TTC549 (cell line): ENCODE results near the gene SLC13A3.

Experiments used
- FAIRE-seq: peaks from 2 replicates; lab custom pipeline; 2012; peaks lifted over from hg19 to GRCh38; lab: Jason Lieb, UNC

Gene SLC13A3

DNA sequence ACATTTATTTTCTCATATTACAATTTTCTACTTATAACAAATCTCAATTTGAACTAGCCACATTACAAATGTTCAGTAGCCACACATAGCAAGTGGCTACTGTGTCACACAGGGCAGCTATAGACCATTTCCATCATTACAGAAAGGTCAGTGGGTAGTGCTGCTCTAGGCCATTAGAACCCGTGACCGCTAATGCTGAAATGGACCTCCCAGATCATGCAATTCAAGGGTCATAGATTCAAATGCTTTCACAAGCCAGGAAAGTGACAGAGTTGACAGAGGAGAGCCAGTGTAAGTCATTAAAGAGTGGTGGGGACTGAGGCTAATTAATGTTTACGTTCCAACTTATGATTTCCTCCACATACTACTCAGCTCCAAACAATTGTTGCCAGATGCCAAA is 97.3 kb downstream of the SLC13A3 start:
- FAIRE-seq = no peak

DNA sequence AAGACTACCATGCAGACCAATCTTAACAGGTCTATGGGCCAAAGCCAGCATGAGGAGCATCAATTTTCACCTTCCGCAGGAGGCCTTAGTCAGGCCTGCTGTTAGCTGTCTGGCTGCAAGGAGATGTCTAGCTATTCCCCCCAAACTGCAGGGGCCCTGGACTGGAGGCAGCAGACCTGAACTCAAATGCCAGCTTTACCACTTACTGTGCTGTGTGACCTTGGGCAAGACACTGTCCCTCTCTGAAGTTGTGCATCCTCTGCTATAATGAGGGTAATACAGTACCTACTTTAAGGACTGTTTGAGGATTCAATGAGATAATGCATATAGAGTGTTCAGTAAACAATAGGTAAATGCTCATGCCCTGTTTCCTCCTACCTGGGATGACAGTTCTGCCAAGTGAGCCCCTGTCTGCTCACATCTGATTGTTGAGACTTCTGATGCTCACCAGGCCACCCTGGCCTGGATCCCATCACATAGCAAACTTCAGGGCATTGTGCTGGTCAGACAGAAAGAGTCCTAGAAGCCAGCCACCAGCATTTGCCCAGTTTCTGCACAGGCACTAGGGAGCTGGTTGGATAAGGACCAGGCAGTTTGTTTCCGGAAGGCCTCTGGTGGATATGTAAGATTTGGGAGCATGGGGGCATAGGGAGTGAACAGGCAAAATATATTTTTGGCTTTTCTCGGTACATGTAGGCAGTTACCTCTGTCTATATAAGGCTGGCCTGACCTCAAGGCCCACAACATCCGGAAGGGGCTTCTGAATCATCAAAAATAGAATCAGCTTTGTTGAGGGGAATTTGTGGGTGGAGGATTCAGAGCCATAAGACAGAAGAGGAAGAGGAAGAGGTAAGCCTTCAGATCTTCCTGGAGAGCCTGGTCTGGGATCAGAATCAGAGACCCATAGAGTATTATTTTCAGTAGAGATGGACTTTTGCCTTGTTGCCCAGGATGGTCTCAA is 98.5 kb downstream of the SLC13A3 start:
- FAIRE-seq = no peak

DNA sequence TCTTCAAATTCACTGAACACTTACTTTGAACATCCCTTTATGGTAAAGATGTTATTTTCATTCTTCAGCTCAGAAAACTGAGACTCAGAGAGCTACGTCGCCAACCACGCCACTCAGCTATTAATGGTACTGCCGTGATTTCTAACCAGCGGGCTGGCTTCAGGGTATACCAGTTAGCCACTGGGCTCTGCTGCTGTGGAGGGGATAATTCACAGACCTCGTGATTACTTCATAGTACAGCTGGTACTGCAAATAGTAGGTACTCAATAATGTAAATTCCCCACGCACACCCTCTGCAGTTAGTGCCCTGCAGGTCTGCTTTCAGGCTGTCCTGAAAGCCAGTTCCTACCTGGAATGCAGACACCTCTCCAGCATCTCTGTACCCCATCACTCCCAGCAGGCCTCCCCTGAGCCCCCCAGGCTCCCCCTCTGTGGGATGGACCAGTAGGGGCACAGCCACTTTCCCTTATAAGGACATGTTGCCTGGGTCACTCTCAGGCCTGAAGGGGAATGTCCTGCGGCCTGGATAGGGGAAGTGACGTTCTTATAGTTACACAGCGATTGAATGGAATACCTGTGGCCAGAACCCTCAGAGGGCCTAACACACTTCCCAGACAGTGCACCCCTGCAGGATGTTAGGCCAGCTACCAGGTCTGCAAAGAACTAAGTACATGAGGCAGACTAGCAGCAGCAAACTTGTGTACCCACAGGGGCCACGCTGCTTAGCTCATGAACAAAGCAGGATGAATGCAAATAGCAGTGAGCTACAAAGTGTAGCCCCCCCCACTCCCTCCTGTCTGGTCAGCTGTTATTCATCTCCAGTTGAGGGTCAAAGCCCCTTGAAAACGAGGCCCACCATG is 99.5 kb downstream of the SLC13A3 start:
- no peak for FAIRE-seq

DNA sequence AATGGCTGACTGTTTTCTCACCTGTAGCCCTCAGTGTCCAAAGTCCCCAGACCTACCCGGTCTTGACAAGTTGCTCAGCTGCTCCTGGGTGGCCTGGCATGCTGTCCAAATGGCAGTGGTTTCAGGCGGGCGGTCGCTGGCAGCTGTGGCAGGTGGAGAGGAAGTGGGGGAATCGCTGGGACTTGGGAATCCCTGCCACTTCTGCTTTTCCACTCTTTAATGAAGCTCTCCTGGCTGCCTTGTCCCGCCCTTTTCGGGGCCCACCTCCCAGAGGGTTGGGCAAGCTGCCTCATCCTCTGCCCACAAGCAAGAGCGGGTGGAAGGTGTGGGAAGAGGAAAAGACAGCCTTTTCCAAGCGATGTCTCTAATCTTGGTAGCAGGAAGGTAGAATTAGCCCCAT is 100.8 kb downstream of the SLC13A3 start, which contains the start of gene OCSTAMP:
Gene OCSTAMP, minus strand, starts transcription at position 194 of the 400 bp plus-strand sequence. Its CDS starts 94 bp downstream, at position 100.
- FAIRE-seq = no peak

DNA sequence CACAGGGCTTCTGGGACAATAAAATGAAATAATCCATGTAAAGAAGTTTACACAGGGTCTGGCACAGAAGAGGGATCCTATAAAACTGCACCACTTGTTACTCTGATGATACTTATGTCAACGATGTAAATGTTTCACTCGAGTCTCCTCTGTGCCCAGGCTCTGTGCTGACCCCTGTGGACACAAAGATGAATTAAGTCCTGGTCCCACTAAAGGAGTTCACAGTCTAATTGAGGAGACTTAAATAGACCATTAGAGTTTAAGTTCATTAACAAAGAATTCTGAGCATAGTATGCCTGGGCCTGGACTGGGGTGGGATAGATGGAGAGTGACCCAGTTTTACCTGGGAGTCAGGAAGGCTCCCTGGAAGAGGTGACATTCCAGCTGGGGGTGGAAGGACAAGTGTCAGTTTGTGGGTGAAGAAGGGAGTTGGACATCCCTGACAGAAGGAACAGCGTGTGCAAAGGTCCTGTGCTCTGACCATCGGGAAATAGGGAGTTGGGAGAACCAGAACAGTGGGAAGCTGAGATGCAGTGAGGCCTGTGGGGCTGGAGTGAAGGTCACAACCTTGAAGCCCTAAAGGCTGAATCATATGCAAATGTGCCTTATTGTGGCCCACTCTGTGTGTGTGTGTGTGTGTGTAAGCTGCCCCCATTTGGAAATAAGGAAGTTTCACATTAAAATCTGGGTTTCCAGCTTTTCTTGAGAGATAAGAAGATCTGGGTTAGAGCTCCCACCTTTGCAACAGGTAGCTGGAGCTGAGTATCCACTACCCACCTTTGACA is 101.9 kb downstream of the SLC13A3 start:
- no peak for FAIRE-seq

DNA sequence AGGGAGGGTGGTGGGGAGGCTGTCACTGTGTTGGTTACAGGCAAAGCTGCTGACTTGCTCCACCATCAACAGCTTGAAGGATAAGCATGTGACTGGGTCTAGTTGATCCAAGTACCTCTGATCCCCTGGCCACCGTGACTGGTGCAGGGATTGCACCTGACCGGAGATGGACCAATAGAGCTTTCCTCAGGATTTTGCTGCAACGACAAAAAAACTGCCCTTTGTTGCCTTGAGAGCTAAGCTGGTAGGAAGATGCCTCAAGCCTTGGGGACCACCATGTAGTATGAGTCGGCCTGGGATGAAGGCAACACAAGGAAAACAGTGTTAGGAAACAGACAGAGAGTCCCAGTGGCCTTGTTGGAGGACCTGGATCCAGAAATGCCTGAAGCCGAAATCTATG is 102.6 kb downstream of the SLC13A3 start:
- no peak for FAIRE-seq

DNA sequence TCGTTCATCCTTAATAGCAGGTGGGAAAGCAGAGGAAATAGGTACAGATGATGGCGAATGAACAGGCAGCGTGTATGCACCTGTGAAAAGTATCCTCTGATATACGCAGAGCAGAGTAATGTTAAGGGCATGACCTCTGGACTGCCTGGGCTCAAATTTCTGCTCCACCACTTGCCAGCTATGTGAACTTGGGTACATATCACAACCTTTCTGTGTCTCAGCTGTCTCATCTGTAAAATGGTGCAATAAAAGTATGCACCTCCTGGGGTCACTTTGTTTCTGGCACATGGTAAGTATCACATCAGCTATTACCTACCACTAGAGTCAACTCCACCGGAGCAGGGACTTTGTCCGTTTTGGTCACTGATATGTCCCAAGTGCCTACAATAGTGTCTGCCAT is 103.3 kb downstream of the SLC13A3 start:
- FAIRE-seq = no peak

DNA sequence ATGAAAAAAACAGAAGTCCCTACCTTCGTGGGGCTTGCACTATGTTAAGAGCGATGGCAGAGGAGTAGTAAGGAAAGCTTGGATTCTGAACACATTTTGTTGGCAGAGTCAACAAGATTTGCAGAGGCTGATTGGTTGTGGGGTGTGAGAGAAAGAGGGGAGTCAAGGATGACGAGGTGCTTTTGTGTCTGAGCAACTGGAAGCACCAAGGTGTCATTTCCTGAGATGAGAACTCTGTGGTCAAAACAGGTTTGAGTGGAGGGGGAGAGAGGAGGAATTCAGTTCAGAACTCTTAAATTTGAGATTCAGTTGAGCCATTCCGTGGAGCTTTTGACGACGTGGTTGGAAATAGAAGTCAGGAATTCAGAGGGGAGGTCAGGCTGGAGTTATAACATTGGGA is 104.3 kb downstream of the SLC13A3 start:
- FAIRE-seq = no peak

DNA sequence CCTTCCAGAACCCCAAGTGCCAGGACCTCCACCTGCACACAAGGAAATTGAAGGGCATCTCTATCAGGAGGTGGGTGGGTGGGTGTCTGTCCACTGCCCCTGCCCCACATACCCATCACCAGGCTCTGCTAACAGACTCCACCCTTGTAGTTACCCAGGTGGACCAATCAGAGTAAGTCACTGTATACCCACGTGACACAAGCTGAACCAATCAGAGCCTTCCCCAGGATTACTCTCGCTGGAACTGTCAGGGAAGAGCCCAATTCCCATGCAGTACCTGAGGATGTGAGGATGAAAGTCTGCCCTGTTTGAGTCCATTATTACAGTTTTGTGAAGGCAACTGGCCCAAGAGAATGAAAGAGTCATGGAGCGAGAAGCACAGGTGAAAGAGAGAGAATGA is 105.0 kb downstream of the SLC13A3 start:
- FAIRE-seq = no peak

DNA sequence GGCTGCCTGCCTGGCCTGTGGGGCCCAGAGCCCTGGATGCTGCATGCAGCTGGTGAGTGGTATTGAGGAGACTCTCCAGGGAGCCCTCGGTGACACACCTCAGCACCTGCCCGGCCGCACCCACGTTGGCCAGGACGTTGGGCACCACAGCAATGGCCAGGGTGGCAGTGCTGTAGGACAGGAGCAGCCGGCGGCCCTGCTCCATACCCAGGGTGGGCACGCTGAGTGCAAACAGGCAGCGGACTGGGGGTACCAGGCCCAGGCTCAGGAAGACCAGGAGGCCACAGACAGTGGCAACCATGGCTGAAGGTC is 105.5 kb downstream of the SLC13A3 start:
- no peak for FAIRE-seq

DNA sequence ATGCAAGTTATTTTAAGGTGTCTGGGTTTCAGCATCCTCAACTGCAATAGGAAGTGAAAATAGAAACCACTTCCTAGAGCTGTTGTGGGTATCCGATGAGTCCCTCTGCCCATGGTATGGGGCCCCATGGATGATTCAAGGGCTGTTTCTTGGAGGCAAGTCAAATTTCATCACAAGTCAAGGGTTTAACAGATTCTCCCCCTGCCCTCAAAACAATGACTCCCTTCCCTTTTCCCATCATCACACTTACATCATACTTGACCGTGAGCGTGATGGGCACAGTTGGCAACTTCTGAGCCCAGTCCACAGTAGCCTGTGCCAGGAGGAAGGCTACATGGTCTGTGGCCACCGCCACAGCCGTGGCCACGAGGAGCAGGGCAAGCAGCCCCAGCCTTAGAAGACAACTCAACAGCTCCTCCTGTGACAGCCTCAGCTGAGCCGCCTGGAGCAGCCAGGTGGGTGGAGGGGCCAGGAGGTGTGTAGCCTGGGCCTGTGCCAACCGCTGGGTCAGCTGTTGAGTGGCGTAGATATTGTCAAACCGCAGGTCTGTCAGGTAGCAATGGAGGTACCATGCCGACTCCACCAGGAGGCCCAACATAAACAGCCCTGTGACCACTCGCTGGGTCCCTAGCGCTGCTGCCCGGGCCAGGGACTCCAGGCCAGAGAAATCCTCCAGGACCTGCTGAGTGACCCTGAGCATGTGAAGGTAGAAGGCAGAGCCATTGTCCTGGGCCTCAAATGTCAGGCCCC is 106.0 kb downstream of the SLC13A3 start:
- FAIRE-seq = no peak

DNA sequence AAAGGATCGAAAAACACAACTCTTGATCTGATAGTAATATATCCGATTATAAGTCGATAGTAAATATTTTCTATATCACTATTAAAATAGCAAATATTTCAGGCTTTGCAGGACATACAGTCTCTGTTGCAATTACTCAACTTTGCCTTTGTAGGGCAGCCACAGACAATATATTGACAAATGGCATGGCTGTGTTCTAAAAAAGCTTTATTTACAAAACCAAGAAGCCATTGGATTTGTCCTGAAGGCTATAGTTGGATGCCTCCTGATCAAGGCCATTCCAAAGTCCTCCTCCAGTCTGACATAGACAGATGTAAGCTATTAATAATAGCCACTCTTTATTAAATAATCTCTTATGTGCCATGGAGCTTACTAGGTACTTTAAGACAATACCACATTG is 106.7 kb downstream of the SLC13A3 start:
- FAIRE-seq = no peak

DNA sequence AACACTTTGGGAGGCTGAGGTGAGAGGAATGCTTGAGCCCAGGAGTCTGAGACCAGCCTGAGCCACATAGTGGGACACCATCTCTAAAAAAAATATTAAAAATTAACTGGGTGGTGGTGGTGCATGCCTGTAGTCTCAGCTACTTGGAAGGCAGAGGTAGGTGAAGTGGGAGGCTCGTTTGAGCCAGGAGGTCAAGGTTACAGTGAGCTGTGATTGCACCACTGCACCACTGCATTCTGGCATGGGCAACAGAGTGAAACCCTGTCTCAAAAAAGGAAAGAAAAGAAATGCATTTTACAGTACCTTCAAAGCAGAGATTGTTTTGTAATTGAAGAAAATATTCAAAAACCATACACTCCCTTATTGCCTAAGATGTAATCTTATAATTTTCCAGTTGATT is 107.3 kb downstream of the SLC13A3 start:
- no peak for FAIRE-seq

DNA sequence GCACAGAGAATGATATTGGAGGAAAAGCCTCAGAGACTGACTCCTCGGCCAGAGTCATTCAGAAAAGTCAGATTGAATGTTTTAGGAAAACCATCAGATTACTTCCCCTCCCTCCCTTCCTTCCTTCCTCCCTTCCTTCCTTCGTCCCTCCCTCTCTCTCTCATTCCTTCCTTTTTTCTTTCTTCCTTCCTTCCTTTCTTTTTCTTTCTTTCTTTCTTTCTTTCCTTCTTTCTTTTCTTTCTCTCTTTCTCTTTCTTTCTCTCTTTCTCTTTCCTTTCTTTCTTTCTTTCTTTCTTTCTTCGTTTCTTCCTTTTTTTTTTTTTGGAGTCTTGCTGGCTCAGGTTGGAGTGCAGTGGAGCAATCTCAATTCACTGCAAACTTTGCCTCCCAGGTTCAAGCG is 108.2 kb downstream of the SLC13A3 start:
- FAIRE-seq = no peak

DNA sequence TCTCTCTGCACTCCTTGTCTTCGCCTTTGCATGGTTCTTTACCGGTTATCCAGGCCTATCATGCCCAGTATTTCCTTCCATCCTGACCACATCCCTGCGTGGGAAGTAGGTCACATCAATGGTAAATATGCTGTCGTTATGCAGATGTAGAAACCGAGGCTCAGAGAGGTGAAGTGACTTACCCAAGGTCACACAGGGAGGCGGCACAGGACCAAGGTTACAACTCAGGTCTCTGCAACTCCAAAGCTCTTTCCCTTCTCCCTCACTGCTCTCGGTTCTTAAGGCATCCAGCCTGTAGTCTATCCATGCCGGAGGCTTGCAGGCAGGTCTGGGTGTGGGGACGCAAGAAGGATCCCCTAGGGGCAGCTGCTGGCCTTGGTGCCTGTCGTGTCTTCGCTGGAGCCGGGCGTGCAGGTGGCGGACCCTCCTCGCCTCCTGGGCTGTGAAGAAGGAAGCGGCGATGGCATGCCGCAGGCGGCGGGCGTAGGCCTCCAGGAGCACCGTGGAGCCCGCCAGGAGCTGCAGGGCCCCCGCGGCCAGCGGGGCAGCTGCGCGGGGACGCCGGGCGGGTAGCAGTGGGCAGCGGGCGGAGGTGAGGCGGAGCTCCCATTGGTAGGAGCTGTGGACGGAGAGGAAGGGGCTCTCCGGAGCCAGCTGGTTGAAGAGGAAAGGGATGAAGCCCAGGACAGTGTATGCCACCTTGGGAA is 109.9 kb downstream of the SLC13A3 start:
- FAIRE-seq = no peak

DNA sequence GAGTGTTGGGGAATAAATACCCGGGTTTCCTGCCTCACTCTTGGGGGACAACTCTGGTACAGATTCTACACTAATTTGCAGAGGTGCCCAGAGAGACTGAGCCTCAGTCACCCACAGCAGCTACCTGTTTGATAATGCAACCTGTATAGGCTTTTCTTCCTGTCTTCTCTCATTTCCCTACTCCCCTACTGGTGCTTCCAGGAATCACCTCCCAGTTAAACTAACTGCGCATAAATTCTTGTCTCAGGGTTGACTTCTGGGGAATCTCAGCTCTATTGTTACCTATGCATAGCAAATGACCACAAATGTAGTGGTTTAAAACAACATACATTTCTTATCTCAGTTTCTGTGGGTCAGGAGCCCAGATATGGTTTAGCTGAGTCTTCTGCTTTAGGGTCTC is 112.1 kb downstream of the SLC13A3 start:
- FAIRE-seq = no peak

DNA sequence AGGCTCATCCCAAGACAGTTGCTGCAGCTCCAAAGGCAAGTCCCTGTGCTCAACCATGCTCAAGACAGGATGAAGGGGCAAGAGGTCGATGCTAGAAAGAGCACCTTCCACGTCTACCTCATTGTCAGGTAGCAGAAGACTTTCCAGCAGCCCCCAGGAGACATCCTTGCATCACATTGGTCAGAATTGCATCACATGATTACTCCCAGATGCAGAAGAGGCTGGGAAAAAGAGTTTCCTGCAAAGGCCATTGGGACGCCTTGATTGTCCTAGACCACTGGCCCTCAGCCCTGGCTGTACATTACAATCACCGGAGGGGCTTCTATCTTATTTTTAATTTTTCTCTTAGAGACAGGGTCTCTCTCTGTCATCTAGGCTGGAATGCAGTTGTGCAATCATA is 120.6 kb downstream of the SLC13A3 start:
- no peak for FAIRE-seq

DNA sequence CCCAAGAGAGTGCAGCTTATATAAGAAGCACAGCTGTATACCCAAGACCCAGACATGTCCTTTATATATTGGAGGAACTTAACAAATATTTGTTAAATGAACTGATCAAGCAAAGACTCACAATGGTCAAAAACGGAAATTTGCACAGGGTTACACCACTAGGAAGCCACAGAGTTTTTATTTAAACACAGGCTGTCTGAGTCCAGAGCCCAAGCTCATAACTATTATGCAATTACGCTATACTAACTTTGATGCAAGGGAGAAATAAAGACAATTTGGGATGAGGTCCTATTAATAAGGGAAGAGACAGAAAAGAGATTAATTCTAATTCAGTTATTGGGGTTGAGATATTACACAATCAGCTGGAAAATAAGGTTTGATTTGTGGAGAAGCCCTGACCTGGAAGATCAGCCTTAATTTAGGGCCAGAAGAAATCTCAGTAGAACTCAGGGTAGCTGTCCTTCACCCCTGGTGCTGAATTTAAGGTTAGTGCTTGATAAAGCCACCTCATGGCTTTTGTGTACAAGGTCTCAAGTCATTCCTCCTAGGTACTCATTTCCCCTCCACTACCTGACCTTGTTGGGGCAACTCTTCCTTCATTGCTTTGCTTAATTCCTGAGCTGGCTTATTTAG is 127.4 kb downstream of the SLC13A3 start:
- FAIRE-seq = no peak

DNA sequence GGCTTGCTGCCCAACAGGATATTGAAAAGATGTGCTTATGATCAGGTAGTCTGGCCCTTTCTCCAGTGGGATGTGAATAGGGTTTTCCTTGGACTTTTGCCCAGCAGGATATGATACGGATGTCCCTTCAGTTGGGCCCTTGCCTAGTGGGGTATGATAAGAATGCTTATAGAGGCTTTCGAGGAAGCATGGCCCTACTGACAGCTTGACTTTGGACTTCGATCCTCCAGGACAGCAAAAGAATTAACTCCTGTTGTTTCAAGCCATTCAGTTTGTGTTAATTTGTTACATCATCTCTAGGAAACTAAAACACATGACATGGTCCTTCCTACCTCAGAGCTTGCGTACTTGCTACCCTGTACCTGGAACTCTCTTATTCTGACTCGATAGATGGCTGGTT is 128.2 kb downstream of the SLC13A3 start:
- no peak for FAIRE-seq

DNA sequence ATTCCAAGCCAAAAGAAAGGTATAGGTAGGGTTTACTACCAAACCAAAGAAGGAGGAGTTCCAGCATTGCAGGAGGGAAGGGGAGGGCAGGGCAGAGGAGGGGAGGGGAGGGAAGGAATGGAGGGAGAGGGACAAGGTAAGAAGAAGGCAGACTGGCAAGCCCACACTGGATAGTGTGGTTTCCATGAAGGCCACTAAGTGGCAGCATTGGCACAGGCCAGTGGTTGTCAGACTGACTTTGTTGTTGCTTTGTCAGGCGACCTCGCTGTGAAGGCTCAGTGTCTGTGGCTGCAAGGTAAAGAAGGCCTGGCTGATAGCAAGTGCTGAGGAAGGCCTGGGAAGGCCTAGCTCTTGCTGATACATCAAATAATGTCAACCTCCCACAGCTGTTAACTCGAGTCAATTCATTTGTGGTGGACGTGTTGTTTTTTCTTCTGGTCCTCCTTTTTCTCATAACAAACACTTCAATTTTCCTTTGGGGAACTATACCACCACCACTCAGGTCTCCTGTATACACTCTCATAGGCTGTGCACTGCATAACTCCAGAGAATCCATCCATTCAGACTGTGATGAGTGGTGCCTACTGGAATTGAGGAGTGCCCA is 130.2 kb downstream of the SLC13A3 start:
- no peak for FAIRE-seq
